ENCODE measurements around the gene BSDC1.

DNA sequence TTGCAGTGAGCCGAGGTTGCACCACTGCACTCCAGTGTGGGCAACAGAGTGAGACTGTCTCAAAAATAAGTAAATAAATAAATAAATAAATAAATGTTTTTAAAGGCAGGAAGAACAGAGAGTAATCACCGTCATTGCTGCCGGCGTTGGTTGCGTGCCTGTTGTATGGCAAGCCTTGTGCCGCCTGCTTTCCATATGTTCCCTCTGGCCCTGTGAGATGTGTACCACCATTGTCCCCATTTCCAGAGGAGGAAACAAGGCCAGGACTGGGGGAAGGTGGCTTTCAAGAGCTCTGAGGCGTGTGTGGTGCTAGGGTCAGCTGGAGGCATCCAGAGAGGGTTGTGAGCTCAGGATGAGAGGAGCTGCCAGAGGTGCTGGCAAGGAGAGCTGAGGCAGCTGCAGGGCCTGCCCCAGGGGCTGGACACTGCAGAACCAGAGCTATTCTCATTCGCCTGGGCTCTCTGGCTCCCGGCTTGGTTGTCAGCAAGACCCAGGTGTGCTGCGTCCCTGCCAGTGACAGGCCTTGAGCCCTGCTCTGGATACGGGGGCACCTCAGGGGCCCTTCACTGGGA is 53.0 kb downstream of the BSDC1 start:
- TF ChIP-seq POLR2A (IDR thresholded peaks at IDR 0.05): no peak
- no peak for TF ChIP-seq POLR2AphosphoS5 (IDR thresholded peaks at IDR 0.05)

Measured in upper lobe of left lung (tissue), 4 donors.